EL (cell line): ENCODE results near the gene GRK5.
"Not testable (repeated sequence)": the region's sequence is repeated elsewhere in the genome, so short reads cannot be mapped to it uniquely, and the experiment has no call there.

ENCODE experiments used
- DNase-seq: peaks from one replicate; pipeline ENCODE4 v3.0.0-alpha.2; 2016

The GRK5 gene

GRCh38 chr10:119448628-119449584, 241.5 kb downstream of the GRK5 start:
- no peak for DNase-seq

- DNase-seq, result peak; percentile 34
Measured at GRCh38 chr10:119449760-119450461, 242.5 kb downstream of the GRK5 start.

GRCh38 chr10:119450606-119451299, 243.4 kb downstream of the GRK5 start:
- peak; percentile 28 for DNase-seq

- DNase-seq, result no peak
Measured at GRCh38 chr10:119451300-119451896, 244.0 kb downstream of the GRK5 start.

GRCh38 chr10:119452396-119452795, 245.0 kb downstream of the GRK5 start:
- no peak for DNase-seq

GRCh38 chr10:119453313-119453712, 245.9 kb downstream of the GRK5 start:
- no peak for DNase-seq

- no peak for DNase-seq
Measured at GRCh38 chr10:119454316-119454715, 246.9 kb downstream of the GRK5 start.

GRCh38 chr10:119454990-119455389, 247.6 kb downstream of the GRK5 start:
- no peak for DNase-seq

GRCh38 chr10:119455609-119456434, 248.5 kb downstream of the GRK5 start:
- DNase-seq, result no peak

GRCh38 chr10:119456435-119456810, 249.1 kb downstream of the GRK5 start:
- no peak for DNase-seq

- DNase-seq, result no peak
Measured at GRCh38 chr10:119457966-119458766, 250.8 kb downstream of the GRK5 start.

GRCh38 chr10:119459681-119460340, 252.4 kb downstream of the GRK5 start:
- DNase-seq, result no peak

- no peak for DNase-seq
Measured at GRCh38 chr10:119460369-119461195, 253.2 kb downstream of the GRK5 start.

GRCh38 chr10:119461380-119461779, 254.0 kb downstream of the GRK5 start:
- DNase-seq, result no peak

GRCh38 chr10:119461923-119462322, 254.6 kb downstream of the GRK5 start:
- no peak for DNase-seq

- DNase-seq, result no peak
Measured at GRCh38 chr10:119462773-119463172, 255.4 kb downstream of the GRK5 start.

GRCh38 chr10:119463195-119463594, 255.8 kb downstream of the GRK5 start:
- not testable (repeated sequence) for DNase-seq

- no peak for DNase-seq
Measured at GRCh38 chr10:119465085-119465484, 257.7 kb downstream of the GRK5 start.

- no peak for DNase-seq
Measured at GRCh38 chr10:119466076-119466475, 258.7 kb downstream of the GRK5 start.

GRCh38 chr10:119466655-119467054, 259.3 kb downstream of the GRK5 start:
- no peak for DNase-seq
